T47D (cell line): ENCODE results near the gene IKBIP.
"Not testable (repeated sequence)": the region's sequence is repeated elsewhere in the genome, so short reads cannot be mapped to it uniquely, and the experiment has no call there.

Experiments used
- DNase-seq, 2 experiments: peaks; one replicate each; pipeline versions ENCODE4 v3.0.0 to v3.0.0-alpha.2; 2011 to 2012; ENCODE audit warnings: low read depth in 1 of 2, low spot score in 1 of 2
- JUND ChIP-seq: IDR thresholded peaks from 2 replicates; pipeline ENCODE4 v1.6.1; 2012; ENCODE audit warnings: low read depth
- in situ Hi-C: cut with HindIII; loops from 2 replicates; pipeline ENCODE4 v1.10.0; 2016; ENCODE audit warnings: low sequenced_read_pairs, low pct_unique_long_range_greater_than_20kb

Gene IKBIP

GRCh38 chr12:98653866-98654493 lies 9.4 kb upstream of the IKBIP start:
- in situ Hi-C loops = no loop called here
- TF ChIP-seq JUND = no peak
- DNase-seq = peak; percentile 56 to 78

GRCh38 chr12:98651328-98651727 lies 6.7 kb upstream of the IKBIP start:
- in situ Hi-C loops = no loop called here
- TF ChIP-seq JUND = no peak
- DNase-seq = no peak

GRCh38 chr12:98646294-98647090 lies 1.9 kb upstream of the IKBIP start:
- in situ Hi-C loops = no loop called here
- DNase-seq = peak in 1 of 2 experiments; percentile 23
- no peak for TF ChIP-seq JUND

DNA sequence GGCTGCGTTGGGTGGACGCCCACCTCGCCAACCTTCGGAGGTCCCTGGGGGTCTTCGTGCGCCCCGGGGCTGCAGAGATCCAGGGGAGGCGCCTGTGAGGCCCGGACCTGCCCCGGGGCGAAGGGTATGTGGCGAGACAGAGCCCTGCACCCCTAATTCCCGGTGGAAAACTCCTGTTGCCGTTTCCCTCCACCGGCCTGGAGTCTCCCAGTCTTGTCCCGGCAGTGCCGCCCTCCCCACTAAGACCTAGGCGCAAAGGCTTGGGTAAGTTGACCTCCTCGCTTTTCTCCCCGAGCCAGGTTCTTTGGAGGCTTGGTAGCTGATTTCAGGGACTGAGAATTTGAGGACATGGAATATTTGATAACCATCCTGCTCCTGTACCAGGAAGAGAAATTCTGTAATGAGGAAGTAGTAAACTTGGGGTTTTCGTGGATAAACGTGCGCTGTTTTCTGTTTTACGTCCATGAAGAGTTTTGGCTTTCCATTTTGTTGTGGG lies 1.0 kb upstream of the IKBIP start:
- DNase-seq = peak; percentile 28 to 40
- no peak for TF ChIP-seq JUND
- in situ Hi-C loops = no loop called here

DNA sequence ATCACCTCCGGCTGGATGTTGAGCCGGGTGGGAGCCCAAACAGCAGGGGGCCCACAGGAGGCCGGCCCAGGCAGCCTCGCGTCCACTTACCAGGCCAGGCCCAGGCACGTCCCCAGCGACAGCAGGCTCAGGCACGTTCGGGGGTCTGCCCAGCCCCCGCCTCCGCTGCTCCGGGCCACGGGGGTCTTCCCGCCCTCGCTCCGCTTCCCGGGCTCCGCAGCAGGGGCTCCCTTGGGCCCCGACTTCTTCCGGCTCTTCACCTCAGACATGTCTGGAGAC lies 216 bp downstream of the IKBIP start:
- in situ Hi-C loops = no loop called here
- no peak for DNase-seq
- no peak for TF ChIP-seq JUND

DNA sequence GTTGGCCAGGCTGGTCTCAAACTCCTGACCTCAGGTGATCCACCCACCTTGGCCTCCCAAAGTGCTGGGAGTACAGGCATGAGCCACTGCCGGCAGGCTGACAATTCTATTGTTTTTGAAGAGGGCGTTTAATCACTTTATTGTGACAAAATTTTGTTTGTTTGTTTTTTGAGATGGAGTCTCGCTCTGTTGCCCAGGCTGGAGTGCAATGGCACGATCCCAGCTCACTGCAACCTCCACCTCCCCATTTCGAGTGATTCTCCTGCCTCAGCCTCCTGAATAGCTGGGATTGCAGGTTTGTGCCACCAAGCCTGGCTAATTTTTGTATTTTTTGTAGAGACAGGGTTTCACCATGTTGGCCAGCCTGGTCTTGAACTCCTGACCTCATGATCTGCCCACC lies 1.8 kb downstream of the IKBIP start:
- in situ Hi-C loops = not testable (repeated sequence)

GRCh38 chr12:98639491-98639890 lies 5.1 kb downstream of the IKBIP start:
- no peak for TF ChIP-seq JUND
- DNase-seq = no peak
- in situ Hi-C loops = no loop called here

More for the DNA sequence above, 1.8 kb downstream of the IKBIP start:
- not testable (repeated sequence) for DNase-seq

DNA sequence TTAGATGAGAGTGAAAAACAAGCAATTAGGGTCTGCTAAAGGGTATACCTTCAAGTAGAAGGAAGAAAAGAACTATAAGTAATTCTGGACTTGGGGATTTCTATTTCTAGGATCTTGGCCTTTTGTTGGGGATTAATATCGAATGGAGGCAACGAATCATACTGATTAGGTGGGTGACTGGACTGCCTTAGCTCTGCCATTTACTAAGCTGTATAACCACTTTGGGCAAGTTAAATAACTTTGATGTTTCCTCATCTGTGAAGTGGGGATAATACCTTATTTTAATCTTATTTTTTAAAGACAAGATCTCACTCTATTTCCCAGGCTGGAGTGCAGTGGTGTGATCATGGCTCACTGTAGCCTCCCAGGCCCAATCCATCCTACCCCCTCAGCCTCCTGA lies 6.6 kb downstream of the IKBIP start:
- in situ Hi-C loops = no loop called here
- no peak for DNase-seq
- TF ChIP-seq JUND = no peak

GRCh38 chr12:98637068-98637467 lies 7.5 kb downstream of the IKBIP start:
- TF ChIP-seq JUND = no peak
- no peak for DNase-seq
- in situ Hi-C loops = no loop called here

DNA sequence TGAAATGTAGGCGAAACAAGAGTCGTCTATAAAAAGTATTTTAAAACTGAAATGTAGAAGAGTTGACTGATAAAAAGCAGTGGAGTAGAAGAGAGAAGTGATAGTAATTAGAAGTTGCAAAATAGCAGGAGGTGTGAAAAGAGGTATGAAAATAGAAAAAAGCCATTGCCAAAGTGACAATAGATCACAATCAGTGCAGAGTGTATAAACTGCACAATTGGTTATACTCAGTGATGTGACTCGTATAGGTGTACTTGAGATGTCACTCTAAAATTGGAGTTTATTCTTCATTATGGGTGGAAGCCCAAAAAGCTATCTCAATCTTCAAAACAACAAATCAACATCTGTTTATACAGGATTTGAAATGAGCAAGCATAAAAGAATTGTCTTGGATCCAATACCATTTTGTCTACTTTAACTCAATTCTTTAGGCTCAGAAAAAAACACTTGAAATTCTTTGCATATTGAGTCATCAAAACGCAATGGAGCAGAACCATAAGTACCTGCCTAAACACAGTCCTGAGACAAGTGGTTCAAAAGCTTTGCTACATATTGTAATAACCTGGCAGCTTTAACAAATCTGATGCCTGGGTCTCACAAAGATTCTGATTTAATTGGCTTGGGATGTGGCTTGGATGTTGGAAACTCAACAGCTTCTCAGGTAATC lies 8.8 kb downstream of the IKBIP start:
- peak in 1 of 2 experiments; percentile 10 for DNase-seq
- in situ Hi-C loops = no loop called here
- no peak for TF ChIP-seq JUND

DNA sequence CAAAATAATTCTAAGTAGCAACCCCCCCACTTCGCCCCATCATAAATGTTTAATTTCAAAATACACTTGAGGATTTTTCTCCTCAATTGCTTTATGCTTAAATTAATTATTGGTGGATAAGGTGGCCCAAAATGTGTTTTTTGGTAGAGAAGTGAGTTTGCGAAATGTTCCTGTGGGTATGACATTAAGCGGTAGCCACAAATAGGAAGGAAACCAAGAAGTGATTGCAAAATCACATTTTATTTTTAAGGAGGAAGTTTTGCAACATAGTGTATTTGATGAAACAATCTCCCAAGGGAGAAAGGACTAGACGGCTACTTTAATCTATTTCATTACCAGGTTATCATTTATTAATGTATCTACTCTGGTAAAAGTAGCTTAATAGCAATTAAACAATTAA lies 25.6 kb downstream of the IKBIP start:
- no peak for TF ChIP-seq JUND
- no peak for DNase-seq
- in situ Hi-C loops = no loop called here

- DNase-seq = no peak
- in situ Hi-C loops = no loop called here
- no peak for TF ChIP-seq JUND
Measured at GRCh38 chr12:98612696-98613334, 31.8 kb downstream of the IKBIP start.

- in situ Hi-C loops = no loop called here
- TF ChIP-seq JUND = no peak
- DNase-seq = no peak
Measured at GRCh38 chr12:98610596-98610995, 34.0 kb downstream of the IKBIP start.
